Brain microvascular endothelial cell (primary cell): ENCODE measurements around the gene VCAN.

Experiments
- DNase-seq: peaks from one replicate; pipeline ENCODE4 v3.0.0-alpha.2; 2020
- H3K27ac ChIP-seq: fragments of 250-450 bp; sonication (Bioruptor Pico); 2 replicates; pipeline ENCODE4 v1.5.1; 2020; ENCODE audit warnings: mild to moderate bottlenecking, moderate library complexity
- H3K27me3 ChIP-seq: fragments of 250-450 bp; sonication (Bioruptor Pico); replicated peaks from 2 replicates; pipeline ENCODE4 v1.5.1; 2020; ENCODE audit warnings: mild to moderate bottlenecking
- H3K36me3 ChIP-seq: fragments of 250-450 bp; sonication (Bioruptor Pico); replicated peaks from 2 replicates; pipeline ENCODE4 v1.5.1; 2020; ENCODE audit warnings: mild to moderate bottlenecking
- H3K4me3 ChIP-seq: 2 replicates; pipeline ENCODE4 v1.5.1; 2011; ENCODE audit warnings: low read depth, mild to moderate bottlenecking, control low read depth, low read length, moderate library complexity
- in situ Hi-C: cut with HindIII; loops from 2 replicates; pipeline ENCODE4 v1.10.0; 2017; ENCODE audit warnings: low sequenced_read_pairs, low pct_ligation_motif_present
- TF ChIP-seq, protein P1 (sequence below): IDR thresholded peaks from 2 replicates; pipeline ENCODE4 v1.5.1; 2011; ENCODE audit warnings: low read depth, mild to moderate bottlenecking, moderate library complexity, low read length, control low read depth, inconsistent platforms; ENCODE audit errors: missing control alignments

VCAN gene

GRCh38 chr5:83450183-83450966, 21.2 kb upstream of the VCAN start:
- H3K27ac ChIP-seq = no peak overlapping the region
- peak; percentile 26 for DNase-seq
- TF ChIP-seq, protein P1, sequence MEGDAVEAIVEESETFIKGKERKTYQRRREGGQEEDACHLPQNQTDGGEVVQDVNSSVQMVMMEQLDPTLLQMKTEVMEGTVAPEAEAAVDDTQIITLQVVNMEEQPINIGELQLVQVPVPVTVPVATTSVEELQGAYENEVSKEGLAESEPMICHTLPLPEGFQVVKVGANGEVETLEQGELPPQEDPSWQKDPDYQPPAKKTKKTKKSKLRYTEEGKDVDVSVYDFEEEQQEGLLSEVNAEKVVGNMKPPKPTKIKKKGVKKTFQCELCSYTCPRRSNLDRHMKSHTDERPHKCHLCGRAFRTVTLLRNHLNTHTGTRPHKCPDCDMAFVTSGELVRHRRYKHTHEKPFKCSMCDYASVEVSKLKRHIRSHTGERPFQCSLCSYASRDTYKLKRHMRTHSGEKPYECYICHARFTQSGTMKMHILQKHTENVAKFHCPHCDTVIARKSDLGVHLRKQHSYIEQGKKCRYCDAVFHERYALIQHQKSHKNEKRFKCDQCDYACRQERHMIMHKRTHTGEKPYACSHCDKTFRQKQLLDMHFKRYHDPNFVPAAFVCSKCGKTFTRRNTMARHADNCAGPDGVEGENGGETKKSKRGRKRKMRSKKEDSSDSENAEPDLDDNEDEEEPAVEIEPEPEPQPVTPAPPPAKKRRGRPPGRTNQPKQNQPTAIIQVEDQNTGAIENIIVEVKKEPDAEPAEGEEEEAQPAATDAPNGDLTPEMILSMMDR = no peak
- H3K36me3 ChIP-seq = no peaks in the 10 kb centered on the region
- H3K4me3 ChIP-seq = no peak overlapping the region
- no peaks in the 10 kb centered on the region for H3K27me3 ChIP-seq
- in situ Hi-C loops = no loop called here

DNA sequence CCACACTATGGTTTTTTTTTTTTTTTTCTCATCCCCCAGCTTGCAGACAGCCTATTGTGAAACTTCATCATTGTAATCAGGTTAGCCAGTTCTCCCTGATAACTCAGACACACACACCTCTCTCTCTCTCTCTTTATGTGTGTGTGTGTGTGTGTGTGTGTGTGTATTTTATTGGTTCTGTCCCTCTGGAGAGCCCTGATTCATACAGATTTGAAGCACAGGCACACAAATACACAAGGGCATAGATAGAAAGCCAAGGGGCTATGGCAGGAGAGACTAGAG, 20.6 kb upstream of the VCAN start:
- TF ChIP-seq, protein P1 = no peak

GRCh38 chr5:83451955-83452354, 19.6 kb upstream of the VCAN start:
- H3K36me3 ChIP-seq = no peaks in the 10 kb centered on the region
- TF ChIP-seq, protein P1 = no peak
- no peak overlapping the region for H3K27ac ChIP-seq
- no peak for DNase-seq
- in situ Hi-C loops = no loop called here
- no peak overlapping the region for H3K4me3 ChIP-seq
- no peaks in the 10 kb centered on the region for H3K27me3 ChIP-seq

More for the DNA sequence above, 20.6 kb upstream of the VCAN start:
- in situ Hi-C loops = no loop called here
- DNase-seq = no peak
- H3K4me3 ChIP-seq = no peak overlapping the region
- no peak overlapping the region for H3K27ac ChIP-seq
- H3K27me3 ChIP-seq = no peaks in the 10 kb centered on the region
- H3K36me3 ChIP-seq = no peaks in the 10 kb centered on the region

DNA sequence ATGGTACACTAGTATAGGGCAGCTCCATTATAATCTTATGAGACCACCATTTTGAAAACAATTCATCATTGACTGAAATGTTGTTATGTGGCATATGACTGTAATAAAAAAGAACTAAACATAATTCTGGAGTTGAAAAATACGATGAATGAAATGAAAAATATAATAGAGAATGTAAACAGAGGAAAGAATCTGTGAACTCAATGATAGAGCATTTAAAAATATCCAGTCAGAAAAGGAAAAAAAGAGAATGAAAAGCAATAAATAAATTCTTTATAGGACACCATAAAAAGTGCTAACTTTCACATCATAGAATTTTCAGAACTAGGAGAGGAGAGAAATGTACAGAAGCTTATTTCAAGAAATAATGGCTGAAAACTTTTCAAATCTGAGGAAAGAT, 17.6 kb upstream of the VCAN start:
- in situ Hi-C loops = no loop called here
- TF ChIP-seq, protein P1 = no peak
- no peak for DNase-seq

GRCh38 chr5:83464261-83464660, 7.3 kb upstream of the VCAN start:
- Histone ChIP-seq H3K4me3 (no peak overlapping the region), H3K27me3 (no peaks in the 10 kb centered on the region), H3K27ac (no peak overlapping the region), H3K36me3 (no peaks in the 10 kb centered on the region)
- DNase-seq = no peak
- in situ Hi-C loops = no loop called here
- TF ChIP-seq, protein P1 = no peak

More for the DNA sequence above, 17.6 kb upstream of the VCAN start:
- Histone ChIP-seq H3K36me3 (no peaks in the 10 kb centered on the region), H3K4me3 (no peak overlapping the region), H3K27ac (no peak overlapping the region), H3K27me3 (no peaks in the 10 kb centered on the region)

- Histone ChIP-seq H3K36me3 (peaks cover 3% of the 10 kb centered on the region), H3K27me3 (no peaks in the 10 kb centered on the region), H3K4me3 (no peak overlapping the region), H3K27ac (no peak overlapping the region)
- peak; percentile 18 for DNase-seq
- TF ChIP-seq, protein P1 = peak; percentile 14
- in situ Hi-C loops = no loop called here
Observed at GRCh38 chr5:83467371-83468035, 4.0 kb upstream of the VCAN start.
